ENCODE results near the gene ZNF462.

- TF ChIP-seq CTCF (IDR thresholded peaks at IDR 0.05), result no peak
- TF ChIP-seq POLR2A (IDR thresholded peaks at IDR 0.05), result no peak
Observed at GRCh38 chr9:106862110-106862820, 701 bp upstream of the ZNF462 start.

Data from vagina (tissue), 2 donors.